Memory B cell (primary cell): ENCODE results near the gene TMEM141.
A peak's percentile ranks its signal among the peaks of the same experiment; 100 is the strongest.
"Not testable (repeated sequence)": the region's sequence is repeated elsewhere in the genome, so short reads cannot be mapped to it uniquely, and the experiment has no call there.

Experiments
- ATAC-seq: fragments of 150-1000 bp; cut with Tn5 transposase; 2 replicates; pipeline ENCODE4 v1.10.0; 2021; ENCODE audit warnings: low read depth, mild to moderate bottlenecking, moderate library complexity
- DNase-seq, 2 donors: peaks; one replicate each; pipeline ENCODE4 v3.0.0; 2022; ENCODE audit warnings: low spot score in 2 of 2
- H3K27ac Mint-ChIP-seq: one replicate; pipeline ENCODE4 v1.8.0; 2022; ENCODE audit warnings: mild to moderate bottlenecking, moderate library complexity, mixed read lengths
- H3K27me3 Mint-ChIP-seq: one replicate; pipeline ENCODE4 v1.8.0; 2022; ENCODE audit warnings: mixed read lengths
- H3K36me3 Mint-ChIP-seq: one replicate; pipeline ENCODE4 v1.8.0; 2022; ENCODE audit warnings: mild to moderate bottlenecking, mixed read lengths
- H3K4me1 Mint-ChIP-seq: one replicate; pipeline ENCODE4 v1.8.0; 2022; ENCODE audit warnings: mixed read lengths
- H3K4me3 Mint-ChIP-seq: one replicate; pipeline ENCODE4 v1.8.0; 2022; ENCODE audit warnings: mild to moderate bottlenecking, moderate library complexity, mixed read lengths
- H3K9me3 Mint-ChIP-seq: one replicate; pipeline ENCODE4 v1.8.0; 2022; ENCODE audit warnings: mixed read lengths

TMEM141 gene

GRCh38 chr9:136840877-136841645 is 49.9 kb downstream of the TMEM141 start:
- H3K36me3 Mint-ChIP-seq, result peaks cover 3% of the 10 kb centered on the region
- no peaks in the 10 kb centered on the region for H3K4me1 Mint-ChIP-seq
- no peaks in the 10 kb centered on the region for H3K9me3 Mint-ChIP-seq
- peak overlapping the region; percentile 8 for H3K4me3 Mint-ChIP-seq
- ATAC-seq (no peak), DNase-seq (no peak)
- H3K27me3 Mint-ChIP-seq, result no peaks in the 10 kb centered on the region
- no peak overlapping the region for H3K27ac Mint-ChIP-seq

DNA sequence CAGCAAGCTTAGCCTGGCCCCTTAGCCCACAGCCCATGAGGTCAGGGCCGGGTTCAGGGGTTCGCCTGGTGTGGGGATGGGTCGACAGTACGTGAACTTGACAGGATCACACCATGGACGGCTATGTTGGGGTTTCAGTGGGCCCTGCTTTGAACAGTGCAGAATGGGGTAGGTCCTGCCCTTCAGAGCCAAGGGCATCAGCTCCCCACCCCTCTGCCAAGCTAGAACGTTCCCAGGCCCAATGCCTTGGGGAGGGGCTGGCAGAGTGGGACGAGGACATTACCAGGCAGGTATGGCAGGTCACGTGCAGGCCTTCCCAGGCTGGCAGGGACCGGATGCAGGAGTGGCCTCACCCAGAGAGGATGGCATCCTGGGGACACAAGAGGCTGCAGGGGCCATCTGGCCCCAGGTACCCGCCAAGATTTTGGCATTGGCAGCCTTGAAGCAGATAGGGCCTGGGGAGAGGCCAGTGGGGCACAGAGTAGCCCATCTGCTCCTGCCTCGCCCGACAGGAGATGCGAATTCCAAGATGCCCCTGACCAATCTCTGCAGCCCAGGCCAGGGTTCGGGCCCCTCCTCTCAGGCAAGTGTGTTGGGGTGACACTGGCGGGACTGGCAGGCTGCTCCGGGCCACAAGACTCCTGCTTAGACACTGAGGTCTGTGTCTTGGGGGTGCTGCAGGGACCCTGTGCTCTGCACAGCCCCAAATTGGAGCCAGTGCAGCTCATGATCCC is 50.7 kb downstream of the TMEM141 start:
- ATAC-seq, H3K9me3 Mint-ChIP-seq, H3K4me1 Mint-ChIP-seq, H3K36me3 Mint-ChIP-seq, DNase-seq, H3K27me3 Mint-ChIP-seq: not testable (repeated sequence)
- peak overlapping the region; percentile 67 for H3K27ac Mint-ChIP-seq
- H3K4me3 Mint-ChIP-seq, result peak overlapping the region; percentile 93

DNA sequence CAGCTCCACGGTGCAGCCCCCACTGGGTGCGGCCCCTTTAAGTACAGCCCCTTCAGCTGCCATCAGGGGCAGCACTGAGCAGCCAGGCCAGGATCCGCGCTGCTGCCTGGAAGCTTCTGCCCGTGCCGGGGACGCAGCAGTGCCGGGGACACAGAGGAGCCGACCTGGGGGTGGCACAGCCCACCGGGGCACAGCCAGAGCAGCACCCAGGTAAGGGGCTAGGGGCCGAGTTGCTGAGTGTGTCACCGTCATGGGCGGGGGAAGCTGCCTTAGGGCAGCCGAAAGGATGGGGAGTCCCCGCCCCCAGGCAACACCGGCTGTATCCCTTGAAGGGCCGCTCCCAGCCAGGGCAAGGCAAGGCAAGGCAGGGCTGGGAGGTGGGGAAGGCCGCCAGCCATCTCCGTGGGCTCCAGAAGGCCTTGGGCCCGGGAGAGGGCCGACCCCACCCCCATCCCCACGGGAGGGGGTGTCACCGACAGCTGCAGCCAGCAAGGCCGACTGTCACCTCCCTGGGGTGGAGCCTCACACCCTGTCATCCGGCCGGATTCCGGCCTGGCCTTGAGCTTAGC is 51.3 kb downstream of the TMEM141 start, which contains the start of gene AJM1:
TSS of gene AJM1 (plus strand) at position 99 of the 569 bp plus-strand sequence. CDS start 1,937 bp downstream, outside the sequence.
- not testable (repeated sequence) for H3K9me3 Mint-ChIP-seq, H3K36me3 Mint-ChIP-seq, H3K27me3 Mint-ChIP-seq, H3K4me1 Mint-ChIP-seq
- ATAC-seq (peak; percentile 87), DNase-seq (peak; percentile 77 to 92)
- Mint-ChIP-seq H3K27ac (peak within 1 kb of the TSS; percentile 67), H3K4me3 (peak within 1 kb of the TSS; percentile 93)
